HS-27A (cell line): ENCODE data around the gene TAB2.
A peak's percentile ranks its signal among the peaks of the same experiment; 100 is the strongest.
"Not testable (repeated sequence)": the region's sequence is repeated elsewhere in the genome, so short reads cannot be mapped to it uniquely, and the experiment has no call there.

Experiments
- DNase-seq: peaks from one replicate; pipeline ENCODE4 v3.0.0-alpha.2; 2012; ENCODE audit warnings: low read depth, missing footprints

The TAB2 gene

GRCh38 chr6:149444360-149445094 lies 127.0 kb downstream of the TAB2 start:
- not testable (repeated sequence) for DNase-seq

DNA sequence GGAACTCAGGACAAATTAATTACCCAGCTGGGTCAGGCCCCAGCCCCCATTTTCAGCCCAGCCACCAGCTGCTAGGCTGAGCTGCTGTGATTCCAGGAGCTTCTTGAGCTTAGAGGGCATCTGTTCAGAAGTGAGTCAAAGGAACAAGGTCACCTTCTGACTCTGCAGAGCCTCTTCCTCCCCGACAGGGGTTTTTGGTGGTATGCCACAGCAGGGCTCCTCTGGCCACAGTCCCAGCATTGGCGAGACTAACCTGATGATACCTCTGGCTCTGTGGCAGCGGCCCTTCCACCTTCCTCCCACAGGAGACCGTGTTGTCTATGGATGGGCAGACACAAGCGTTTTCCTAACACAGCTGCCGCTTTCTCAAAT lies 127.6 kb downstream of the TAB2 start:
- no peak for DNase-seq

GRCh38 chr6:149445573-149445972 lies 128.1 kb downstream of the TAB2 start:
- DNase-seq: no peak

DNA sequence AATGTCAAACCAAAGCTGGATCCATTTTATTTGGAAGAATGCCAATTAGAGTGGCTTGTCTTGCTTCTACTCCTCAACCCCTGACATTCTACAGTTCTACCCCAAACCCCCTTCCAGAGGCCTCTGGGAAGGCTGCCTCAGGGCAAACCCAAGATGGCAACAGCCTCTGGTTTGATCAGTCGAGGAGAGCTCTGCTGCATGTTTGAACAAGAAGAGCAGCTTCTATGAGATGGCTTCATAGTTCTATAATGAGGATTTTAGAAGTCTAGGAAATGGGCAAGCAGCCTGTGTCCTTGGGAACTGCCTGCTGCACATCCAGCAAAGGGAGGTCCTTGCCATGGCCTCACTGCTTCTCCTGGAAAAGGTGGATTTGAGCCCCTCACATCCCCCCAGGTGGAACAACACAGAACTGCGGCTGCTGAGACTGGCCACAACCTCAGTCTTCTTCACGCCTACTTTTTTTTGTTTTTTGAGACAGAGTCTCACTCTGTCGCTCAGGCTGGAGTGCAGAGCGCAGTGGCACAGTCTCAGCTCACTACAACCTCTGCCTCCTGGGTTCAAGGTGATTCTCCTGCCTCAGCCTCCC lies 129.4 kb downstream of the TAB2 start:
- no peak for DNase-seq

- DNase-seq: no peak
These were observed 131.4 kb downstream of the TAB2 start for GRCh38 chr6:149448821-149449453.

GRCh38 chr6:149449831-149450678 lies 132.5 kb downstream of the TAB2 start:
- no peak for DNase-seq

DNA sequence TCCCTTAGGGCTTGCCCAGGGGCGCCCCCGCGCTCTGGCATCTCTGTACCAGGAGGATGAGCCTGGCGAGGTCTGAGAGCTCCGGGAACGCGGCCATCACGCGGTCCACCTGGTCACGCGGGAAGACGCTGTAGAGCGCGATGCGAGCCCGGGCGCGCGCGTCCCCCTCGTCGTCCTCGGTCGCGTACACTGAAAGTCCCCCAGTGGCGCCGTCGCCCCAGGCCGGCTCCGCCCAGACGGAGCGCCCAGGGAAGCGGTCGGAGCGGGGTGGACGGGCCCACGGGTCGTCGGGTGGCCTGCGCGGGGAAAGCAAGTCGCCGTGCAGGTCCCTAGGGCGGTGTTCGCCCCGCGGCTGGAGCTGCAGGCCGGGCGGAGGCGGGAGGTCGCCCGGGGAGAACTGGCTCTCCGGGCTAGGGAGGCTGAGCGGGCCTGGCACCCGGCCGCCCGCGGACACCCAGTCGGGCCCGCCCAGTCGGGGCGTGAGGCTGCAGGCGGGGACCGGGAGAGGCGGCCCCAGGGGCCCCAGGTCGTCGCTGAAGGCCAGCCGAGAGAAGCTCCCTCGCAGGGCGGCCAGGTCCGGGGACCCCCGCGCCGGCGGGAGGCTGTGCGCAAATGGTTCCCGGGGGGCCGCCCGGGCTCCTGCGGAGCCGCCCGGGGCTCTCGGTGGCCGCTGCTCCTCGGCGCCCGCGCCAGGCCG lies 133.3 kb downstream of the TAB2 start:
- no peak for DNase-seq

DNA sequence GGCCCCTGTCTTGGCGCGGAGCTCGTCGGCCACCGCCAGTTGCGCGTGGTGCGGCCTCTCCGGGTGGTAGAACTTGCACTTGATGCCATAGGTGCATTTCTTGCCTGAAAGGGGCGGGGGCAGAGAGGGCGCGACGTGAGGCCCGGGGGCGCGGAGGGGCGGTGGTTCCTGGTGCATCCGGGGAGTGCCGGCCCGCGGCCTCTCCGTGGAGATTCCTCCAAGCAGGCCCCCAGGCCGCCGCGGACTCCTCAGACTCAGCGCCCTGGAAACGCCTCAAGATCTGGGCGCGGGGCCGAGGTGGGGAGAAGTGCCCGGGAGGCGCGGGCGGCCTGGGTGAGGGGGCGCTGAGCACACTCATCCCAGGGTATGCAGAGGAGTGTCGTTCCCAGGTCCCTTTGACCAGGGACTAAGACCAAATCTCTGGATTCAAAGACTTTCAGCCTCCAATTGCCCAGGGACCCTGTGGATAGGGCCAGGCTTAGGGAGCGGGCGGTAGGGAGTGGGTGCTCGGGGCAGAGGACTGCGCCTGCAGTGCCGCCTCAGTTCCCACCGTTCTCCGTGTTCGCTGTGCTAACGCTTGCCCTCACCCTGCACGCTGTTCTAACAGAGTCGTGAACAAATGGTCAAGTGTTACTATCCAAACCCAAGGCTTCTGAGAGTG lies 134.0 kb downstream of the TAB2 start:
- DNase-seq: no peak

DNA sequence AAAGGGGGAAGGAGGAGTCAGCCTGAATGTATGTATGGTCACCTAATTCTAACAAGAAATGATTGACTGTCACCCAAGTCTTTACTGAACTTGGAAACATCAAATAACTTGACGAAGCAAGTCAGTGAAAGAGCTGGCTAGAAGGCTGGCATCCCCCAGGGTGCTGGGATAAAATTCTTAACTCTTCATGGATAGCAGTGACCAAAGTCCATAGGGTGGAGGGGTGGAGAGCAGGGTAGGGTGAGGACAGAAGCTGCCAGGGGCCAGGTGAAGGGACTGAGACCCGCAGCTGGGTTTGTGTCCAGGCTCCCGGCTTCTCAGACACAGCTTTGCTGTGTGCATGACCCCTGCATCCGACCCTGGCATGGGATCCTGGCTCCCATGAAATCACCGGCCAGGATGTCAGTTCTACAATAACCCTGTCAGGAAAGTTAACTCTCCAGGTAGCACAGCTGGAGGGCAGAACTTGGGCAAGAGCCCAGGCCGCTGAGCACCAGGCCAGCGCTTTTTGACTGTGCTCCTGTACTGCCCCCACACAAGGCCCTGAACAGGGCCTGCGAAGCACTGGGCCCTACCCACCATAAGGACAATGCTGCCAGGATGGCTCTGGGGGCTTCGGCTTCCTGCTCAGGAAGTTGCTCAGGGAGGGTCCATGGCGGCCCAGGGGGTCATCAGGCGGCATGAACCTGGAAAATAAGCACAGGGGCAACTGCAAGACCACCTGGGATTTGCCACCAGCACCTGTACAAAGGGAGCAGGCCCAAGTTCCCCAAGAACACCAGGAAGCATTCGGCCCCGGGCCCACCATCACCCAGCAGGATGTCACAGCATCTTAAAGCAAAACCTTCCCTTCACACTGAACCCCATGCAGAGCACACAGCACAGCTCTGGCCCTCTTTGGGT lies 134.8 kb downstream of the TAB2 start:
- no peak for DNase-seq

GRCh38 chr6:149453597-149454345 lies 136.3 kb downstream of the TAB2 start:
- no peak for DNase-seq

DNA sequence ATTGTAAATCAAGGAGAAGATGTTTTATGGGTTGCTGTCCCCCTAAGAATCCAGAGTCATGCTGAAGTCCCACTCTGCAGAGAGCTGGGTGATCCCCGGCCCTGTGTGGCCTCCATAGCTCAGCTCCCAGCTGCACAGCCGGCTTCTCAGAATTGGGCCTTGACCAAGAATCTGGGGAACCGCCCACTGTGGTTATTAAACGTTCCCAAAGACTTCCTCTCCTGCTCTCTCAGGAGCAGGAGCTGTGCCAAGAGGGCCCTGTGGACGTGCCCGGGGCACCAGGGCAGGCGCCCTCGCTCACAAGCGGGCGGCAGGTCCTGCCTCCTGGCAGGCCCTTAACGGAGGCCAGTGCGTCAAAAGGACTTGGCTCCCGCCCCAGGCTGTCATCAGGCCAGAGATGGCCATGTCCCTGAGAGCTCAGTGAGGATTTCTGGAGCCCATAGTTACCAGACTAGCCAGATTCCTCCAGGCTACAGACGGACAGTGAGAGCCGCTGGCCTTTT lies 136.9 kb downstream of the TAB2 start:
- DNase-seq: peak; percentile 85

DNA sequence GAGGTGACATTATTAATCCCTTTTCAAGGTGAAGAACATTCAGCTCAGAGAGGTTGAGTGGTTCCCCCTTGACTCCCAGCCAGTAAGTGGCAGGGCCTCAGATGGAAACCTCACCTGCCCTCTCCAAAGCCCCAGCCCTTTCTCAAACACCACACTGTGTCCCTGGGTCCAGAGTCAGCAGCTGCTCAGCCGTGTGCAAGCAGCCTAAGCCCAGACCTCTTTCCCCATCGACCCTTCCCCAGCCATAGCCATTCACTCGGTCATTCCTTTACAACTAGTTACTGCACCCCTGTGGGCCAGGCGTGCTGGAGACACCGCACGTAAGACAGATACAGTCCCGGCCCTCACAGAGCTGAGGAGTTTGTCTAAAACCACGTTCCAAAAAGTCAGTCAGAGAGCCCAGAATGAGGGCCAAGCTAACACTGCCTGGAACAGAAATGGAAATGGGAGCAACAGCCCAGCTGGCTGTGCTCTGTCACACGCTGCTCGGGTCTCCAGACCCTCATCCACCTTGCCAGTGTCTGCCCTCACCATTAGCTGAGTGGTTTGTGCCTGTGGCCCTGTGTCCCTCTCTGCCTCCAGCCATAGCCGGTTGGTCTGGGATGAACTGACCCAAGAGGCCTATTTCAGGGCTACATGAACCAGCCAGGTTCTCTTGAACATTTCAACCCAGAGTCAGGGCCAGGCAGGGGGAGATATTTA lies 137.7 kb downstream of the TAB2 start:
- no peak for DNase-seq

- DNase-seq: no peak
These were observed 139.0 kb downstream of the TAB2 start for GRCh38 chr6:149456311-149457021.

DNA sequence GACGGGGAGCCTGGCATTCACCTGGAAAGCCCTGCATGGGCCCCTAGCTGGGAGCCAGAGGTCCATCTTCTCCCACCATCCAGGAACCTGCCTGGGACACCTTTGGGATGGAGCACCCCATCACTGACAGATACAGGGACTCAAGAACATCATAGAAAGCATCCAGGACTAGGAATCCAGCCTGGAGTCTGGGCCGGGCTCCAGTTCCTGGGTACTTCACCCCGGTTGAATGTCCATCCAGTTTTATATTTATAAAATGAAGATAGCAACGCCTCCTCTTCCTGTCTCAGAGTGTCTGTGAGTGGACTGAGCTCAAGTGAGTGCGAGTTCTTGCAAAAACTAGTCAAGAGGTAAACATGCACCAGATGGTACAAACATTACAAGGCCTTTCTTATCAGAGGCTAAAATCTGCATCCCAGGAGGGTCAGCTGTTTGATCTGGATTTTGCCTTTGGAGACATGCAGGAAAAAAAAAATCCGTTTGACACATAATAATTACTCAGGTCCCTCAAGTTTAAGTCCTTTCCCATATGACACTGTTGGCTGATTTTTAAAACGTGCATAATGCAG lies 139.9 kb downstream of the TAB2 start:
- DNase-seq: no peak

GRCh38 chr6:149458196-149458595 lies 140.7 kb downstream of the TAB2 start:
- DNase-seq: no peak

DNA sequence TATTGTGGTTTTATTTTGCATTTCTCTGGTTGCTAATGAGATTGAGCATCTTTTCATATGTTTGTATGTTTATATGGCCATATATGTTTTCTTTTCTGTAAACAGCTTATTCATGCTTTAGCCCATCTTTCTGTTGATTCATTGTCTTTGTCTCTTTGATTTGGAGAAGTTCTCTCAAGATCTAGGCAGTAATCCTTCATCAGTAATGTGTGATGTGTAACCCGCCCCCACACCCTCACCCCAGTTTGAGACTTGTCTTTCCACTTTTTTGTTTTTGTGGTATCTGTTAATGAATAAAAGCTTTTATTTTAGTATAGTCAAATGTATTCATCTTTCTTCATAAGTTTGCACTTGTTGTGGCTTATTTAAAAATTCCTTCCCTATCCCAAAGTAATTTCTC lies 141.3 kb downstream of the TAB2 start:
- DNase-seq: no peak

- no peak for DNase-seq
These were observed 142.2 kb downstream of the TAB2 start for GRCh38 chr6:149459761-149460160.

- not testable (repeated sequence) for DNase-seq
These were observed 142.7 kb downstream of the TAB2 start for GRCh38 chr6:149460249-149460648.
